HG03064 (cell line): ENCODE data around the gene MAP1S.

Experiments
- ATAC-seq: cut with Tn5 transposase; IDR thresholded peaks from one replicate; pipeline ENCODE4 v1.9.1; 2021; ENCODE audit warnings: low read depth; ENCODE audit not compliant: unreplicated experiment

The MAP1S gene

DNA sequence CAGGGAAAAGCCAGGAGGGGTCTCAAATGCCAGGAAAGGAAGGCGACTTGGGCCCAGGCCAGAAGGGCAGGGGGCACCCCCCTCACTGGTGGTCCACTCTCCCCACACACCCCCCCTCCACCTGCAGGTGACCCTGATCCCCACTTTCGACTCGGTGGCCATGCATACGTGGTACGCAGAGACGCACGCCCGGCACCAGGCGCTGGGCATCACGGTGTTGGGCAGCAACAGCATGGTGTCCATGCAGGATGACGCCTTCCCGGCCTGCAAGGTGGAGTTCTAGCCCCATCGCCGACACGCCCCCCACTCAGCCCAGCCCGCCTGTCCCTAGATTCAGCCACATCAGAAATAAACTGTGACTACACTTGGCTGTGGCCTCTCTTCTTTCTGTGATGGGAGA, 14.9 kb downstream of the MAP1S start:
- ATAC-seq, result no peak

GRCh38 chr19:17735410-17735809, 16.1 kb downstream of the MAP1S start:
- no peak for ATAC-seq

- no peak for ATAC-seq
These were observed 18.4 kb downstream of the MAP1S start for GRCh38 chr19:17737690-17738153.

GRCh38 chr19:17739121-17739875, 20.0 kb downstream of the MAP1S start:
- no peak for ATAC-seq

GRCh38 chr19:17741456-17741855, 22.2 kb downstream of the MAP1S start:
- ATAC-seq, result no peak

GRCh38 chr19:17743874-17744580, 24.7 kb downstream of the MAP1S start:
- no peak for ATAC-seq

DNA sequence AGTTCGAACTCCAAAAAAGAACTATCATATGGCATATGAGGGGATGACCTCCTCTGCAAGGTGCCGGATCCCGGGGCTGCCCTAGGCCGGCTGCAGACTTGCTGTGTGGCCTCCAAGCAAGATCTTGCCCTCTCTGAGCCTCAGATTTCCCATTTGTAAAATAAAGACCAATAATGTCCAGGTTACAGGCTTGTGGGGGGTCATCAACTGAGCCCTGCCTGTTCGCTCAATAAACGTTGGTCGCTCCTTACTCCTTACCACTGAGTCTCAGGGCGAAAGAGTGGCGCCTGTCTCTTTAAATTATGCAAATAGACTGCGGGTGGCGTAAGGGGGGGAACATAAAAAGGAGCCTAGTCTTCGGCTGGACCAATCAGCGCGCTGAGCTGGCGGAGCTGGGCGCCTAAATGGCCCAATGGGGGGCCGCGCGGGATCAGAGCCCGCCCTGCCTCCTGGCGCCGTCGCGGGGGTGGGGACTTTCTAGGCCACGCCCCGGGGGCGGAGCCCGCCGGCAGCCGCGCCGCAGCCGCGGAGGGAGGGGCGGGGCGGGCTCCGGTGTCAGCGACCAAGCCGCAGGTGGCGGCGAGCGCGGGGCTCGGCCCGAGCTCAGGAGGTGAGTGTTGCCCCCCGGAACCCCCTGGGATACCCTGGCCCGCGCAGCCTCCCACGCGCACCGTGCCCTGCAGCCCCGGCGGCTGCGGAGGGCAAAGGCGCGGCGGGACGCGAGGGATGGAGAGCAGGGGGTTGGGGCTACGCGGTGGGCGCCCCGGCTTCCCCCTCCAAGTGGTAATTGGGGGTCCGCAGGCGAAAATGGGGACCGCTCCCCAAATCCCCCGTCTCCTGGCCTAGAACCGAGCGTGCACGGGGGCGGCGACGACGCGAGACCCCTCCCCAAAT, 28.2 kb downstream of the MAP1S start:
- peak; percentile 65 for ATAC-seq

DNA sequence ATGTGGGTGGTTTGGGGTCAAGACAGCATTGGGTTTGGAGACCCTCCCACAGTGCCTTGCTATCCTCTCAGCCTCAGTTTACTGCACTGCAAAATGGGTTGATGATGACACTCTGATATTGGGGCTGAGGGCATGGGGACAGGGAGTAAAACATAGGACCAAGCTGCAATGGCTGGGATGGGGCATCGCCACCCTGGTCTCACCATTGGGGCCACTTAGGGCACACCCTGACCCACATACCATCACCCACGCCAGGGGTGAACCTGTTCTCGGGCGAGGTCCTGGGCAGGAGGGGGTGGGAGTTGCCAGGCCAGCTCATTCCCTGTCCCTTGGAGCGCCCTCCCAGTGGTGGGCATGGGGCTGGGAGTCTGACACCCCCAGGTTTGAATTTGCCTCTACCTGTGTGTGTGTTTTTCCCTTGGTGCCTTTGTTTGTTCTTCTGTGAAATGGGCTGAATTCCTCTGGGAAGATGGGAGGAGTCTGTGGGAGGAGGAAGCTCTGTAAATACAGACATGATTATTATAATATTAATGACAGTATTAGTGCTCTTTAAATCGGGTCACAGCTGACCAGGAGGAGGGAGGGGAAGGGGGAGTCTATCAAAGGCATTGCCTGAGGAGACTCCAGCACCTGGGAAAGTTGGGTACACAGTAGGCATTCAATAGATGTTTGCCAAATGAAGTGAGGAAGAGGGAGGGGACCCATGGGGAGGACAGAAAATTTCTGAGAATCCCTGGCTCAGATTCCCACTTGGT, 29.8 kb downstream of the MAP1S start:
- no peak for ATAC-seq

DNA sequence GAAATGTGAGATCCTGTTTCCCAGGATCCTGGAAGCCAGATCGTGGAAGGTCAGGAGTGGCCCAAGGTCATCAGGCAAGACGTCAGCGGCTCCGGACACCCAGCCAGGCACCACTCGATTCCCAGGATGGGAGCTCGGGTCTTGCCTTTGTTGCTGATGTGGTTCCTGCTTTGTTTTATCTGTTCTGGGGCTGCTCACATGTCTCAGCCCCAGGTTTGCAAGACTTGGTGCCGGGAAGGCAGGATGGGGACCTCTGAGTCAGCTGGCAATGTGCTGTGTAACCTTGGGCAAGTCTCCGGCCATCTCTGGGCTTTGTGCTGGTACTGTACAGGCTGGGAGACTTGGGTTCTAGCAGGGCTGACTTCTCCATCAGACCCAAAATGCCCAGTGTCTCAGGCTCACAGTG, 30.6 kb downstream of the MAP1S start:
- no peak for ATAC-seq

DNA sequence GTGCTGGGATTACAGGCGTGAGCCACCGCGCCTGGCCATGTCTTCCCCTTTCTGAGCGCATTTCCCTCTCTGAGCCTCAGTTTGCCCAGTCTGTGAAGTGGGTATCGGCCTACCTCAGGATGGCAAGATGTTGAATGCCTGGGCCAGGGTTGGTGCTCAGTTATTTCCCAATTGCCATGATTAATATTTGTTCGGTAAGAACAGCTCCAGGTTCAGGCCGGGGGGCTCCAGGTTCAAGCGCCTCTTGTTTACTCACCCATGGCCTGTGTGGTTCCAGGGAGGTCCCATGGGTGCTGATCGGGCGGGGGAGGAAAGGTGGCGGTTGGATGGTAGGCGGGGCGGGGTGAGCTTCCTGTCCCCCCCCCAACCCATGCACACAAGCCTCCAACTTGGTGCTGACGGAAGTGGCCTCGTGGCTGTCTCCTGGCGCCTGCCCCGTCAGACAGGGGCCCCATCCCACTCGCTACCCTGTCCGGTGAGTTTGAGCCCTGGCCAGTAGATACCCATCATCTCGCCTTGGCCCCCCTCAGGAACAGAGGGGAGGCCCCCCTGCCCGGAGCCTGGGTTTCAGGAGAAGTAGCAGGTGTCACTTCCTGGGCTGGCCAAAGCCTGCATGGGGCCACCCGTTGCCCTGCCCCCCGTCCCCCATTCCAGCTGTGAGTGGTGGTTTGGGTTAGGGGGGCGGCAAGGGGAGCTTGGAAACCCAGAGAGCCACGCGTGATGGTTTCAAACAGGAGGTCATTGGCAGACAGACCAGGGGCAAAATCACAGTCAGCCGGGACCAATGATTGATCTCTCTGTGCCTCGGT, 32.0 kb downstream of the MAP1S start, which contains the start of gene FCHO1:
FCHO1 (plus strand) TSS at position 375 of the 809 bp plus-strand sequence. CDS start 3,688 bp downstream, outside the sequence.
- no peak for ATAC-seq

DNA sequence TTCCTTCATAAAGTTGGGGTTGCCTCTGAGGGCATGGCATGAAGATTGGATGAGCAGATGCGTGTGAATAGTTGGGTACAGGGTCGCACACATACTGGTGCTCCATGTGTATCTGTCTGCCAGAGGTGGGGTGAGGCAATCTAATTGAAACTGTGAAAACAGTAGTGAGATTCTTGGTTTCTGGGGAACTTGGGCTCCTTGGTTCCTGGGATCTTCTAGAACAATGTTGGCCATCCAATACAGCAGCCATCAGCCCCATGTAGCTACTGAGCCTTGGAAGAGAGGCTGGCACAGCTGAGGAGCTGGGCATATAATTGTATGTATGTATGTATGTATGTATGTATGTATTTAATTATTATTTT, 32.6 kb downstream of the MAP1S start:
- no peak for ATAC-seq

GRCh38 chr19:17752865-17753639, 33.8 kb downstream of the MAP1S start:
- no peak for ATAC-seq

DNA sequence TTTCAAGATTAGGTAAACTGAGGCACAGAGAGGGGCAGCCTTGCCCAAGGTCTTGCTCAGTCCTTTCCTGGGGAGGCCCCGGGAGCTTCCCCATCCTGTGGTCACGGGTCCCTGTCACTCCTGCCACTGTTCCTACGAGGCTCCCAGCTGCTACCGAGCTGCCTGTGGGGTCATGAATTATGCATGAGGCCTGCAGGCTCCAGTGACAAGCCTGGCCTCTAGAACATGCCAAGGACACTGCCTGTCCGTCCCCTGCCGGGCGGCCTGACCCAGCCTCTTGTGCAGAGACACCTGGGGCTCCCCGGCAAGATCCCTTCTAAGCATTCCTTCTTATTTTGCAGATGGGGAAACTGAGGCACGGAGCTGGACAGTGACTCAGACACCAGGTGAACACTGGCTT, 34.7 kb downstream of the MAP1S start:
- ATAC-seq, result no peak

DNA sequence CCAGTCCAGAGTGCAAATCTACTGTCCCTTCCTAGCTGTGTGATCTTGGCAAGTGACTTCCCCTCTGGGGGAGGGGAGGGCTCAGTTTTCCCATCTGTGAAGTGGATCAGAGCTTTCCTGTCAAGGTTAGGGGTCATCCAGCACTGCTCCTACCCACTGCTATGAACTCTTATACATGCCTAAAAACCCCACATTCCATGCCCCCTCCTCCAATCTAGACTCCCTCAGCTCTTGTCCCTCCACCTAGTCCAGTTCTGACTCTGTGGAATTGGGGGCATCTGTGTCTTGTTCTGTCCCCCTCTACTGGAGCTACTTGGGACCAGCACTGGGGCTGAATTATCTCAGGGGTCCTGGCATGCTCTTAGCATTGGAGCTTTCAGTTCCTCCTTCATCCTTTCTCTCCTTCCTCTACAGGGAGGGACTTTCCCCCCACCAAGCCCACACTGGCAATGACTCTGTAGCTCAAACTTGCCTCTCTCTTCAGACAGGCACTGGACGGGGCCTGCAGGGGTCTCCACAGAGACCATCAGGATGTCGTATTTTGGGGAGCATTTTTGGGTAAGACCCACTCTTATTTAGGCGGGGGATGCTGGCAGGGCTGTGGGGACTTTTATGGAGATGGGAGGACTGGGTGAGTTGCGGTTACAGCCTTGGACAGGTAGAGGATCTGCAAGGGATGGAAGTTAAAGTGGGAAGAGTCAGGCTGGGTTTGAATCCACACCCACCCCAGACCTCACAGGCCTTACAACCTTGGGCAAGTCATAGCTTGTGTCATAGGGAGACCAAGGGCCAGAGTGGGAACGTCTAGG, 35.6 kb downstream of the MAP1S start:
- ATAC-seq, result no peak

GRCh38 chr19:17755443-17755890, 36.2 kb downstream of the MAP1S start:
- ATAC-seq, result no peak

DNA sequence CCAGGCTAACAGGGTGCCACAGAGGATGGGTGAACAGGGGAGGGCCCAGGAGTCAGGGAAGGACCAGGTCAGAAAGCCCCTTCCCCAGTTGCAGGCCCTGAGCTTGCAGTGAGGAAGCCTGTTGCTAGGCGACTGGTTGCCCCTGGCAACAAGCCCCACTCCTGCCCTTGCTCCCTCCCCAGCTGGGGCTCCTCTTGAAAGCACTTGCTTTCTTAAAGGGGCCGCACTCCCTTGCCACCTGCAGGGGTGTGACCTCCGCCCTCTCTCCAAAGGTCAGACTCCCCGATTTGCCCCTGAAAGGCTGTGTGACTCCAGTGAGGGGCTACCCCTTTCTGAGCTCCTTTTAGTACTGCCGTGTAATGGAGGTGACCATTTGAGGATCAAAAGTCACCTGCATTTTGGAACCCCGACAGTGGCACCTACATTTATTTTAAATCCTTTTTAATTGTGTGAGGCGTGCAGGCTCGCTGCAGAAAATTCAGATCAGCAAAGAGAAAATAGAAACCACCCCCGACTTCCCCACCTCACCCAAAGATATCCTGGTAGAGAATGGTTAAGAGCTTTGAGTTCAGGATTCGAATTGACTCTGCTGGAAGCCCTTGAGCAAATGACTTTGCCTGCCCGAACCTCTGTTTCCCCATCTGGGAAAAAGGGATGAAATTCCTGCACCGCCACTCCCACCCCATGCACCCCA, 36.8 kb downstream of the MAP1S start:
- no peak for ATAC-seq

DNA sequence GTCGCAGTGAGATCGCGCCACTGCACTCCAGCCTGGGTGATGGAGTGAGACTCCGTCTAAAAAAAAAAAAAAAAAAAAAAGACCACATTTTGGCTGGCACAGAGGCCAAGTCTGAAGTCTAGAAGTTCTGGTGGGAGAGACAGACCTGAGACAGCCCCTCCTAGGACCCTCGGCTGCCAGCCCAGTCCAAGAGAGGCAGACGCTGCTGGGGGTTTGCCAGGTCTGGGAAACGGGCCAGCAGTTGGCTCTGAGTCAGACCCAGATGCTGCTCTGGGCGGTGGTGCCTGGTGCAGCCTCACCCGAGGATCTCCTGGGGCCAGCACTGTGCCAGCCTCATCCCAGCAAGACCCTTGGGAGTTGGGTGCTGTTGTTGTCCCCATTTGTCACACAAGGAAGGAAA, 37.8 kb downstream of the MAP1S start:
- ATAC-seq, result no peak
